Activated CD4-positive, alpha-beta T cell treated with anti-CD3 and anti-CD28 coated beads, Interleukin-2, Interleukin-4, amounts not matched to agents 100 ng/mL and 50 ng/mL, durations not matched to agents 16 hours and 8 hours (primary cell): ENCODE results near the gene C14orf93.

Experiments used
- DNase-seq: peaks from one replicate; pipeline ENCODE4 v3.0.0-alpha.2; 2020; ENCODE audit warnings: low spot score

C14orf93 gene

DNA sequence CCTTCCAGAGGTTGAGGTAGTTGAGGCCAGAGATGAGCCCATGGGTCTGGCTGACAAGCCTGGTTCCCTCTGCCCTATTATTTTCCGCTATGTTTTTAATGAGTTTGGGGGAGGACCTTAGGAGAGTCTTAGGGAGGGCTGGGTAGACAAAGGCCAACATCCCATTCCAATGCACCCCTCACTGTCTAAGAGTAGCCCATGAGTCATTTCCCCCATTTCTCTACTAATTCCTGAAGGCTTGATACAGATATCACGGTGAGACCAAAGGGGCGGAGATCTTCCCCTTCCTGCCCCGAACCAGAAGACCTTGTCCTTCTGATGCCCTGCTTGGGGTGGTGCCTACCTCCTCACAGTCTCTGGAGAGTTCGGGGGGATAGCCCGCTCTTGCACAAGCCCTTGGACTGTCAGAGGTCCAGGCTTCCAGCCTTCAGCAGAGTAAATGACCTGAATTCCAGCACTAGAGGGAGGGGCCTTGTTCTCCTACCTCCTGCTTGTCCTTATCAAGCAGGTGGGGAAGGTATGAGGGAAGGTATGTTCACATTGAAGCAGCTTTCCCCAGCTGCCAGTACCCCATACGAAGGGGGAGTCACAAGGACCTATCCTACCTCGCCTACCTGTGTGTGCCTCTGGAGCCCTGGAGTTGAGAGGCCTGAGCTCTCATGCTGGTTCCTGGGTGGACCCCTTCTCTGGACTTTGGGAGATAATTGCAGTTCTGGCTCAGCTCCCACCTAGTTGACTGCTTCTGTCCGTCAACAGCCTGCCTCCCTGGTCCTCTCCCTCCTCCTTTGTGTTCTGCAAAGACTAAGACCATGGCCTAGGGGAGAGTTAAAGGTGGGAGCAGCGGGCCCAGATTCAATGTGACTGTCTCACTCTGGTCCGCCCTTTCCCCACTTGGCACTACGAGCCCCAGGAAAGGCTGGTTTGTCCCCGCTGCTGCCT is 35.7 kb upstream of the C14orf93 start:
- DNase-seq: no peak

DNA sequence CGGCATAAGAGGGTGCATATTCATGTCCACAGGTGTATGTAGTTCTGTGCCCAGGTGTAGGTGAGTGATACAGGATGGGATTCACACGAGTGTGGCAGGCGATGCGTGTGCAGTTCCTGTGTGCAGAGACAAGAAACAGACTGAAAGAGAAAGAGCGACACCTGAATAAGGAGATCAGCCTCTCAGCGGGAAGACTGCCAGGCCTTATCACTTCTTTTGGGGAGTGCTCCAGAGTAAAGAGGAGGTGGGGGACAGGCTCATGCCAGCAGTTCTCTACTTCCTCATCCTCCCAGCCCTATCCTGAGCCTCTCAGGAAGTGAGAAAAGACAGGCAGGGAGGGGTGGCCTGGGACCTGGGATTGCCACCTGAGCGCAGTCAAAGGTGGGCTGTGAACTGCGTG is 34.9 kb upstream of the C14orf93 start:
- DNase-seq: no peak

DNA sequence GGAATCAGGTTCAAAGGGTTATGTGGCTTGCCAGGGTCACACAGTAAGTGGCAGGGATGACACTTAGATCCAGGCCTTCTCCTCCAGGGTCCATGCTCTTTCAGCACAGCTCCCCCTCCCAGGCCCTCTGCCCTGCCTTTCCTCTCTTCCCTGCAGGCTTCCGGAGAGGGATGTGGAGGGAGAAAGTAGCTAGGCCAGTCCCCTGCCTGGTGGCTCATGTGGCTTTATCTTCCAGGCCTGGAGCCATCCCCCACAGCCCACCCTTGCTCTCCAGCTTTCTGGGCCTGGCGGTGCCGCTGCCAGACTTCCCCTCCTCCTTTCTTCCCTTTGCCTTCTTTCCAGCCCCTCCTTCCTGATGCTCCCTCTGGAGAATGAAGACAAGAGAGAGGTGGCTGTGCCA is 33.8 kb upstream of the C14orf93 start:
- DNase-seq: no peak

DNA sequence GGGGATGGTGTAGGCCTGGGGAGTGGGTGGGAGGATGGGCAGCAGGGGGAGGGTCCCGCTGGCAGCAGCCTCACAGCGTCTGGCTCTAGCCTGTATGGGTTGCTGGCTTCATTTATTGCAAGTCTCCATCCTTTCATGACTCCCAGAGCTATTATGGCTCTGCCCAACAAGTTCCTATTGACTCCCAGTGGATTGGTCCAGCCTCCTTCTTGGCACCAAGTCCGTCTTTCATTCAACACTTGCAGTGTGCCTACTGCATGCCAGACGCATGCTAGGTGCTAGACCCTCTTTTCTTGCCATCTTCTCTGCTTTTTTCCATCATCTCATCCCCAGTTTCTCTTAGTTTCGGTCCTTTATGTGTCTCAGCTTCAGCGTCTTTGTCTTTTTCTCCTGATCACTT is 33.2 kb upstream of the C14orf93 start:
- no peak for DNase-seq

DNA sequence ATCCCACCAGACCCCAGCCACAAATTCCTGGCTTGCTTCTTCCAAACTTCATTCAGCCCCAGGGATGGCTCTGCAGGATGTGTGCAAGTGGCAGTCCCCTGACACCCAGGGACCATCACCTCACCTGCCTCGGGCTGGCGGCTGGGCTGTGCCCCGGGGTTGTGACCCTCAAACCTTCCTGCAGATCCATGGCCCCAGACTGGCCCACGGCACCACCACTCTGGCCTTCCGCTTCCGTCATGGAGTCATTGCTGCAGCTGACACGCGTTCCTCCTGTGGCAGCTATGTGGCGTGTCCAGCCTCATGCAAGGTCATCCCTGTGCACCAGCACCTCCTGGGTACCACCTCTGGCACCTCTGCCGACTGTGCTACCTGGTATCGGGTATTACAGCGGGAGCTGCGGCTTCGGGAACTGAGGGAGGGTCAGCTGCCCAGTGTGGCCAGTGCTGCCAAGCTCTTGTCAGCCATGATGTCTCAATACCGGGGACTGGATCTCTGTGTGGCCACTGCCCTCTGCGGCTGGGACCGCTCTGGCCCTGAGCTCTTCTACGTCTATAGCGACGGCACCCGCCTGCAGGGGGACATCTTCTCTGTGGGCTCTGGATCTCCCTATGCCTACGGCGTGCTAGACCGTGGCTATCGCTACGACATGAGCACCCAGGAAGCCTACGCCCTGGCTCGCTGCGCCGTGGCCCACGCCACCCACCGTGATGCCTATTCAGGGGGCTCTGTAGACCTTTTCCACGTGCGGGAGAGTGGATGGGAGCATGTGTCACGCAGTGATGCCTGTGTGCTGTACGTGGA is 32.4 kb upstream of the C14orf93 start, which contains the start of gene PSMB11:
Gene PSMB11, plus strand, starts transcription at position 51 of the 804 bp plus-strand sequence. Its CDS starts 14 bp downstream, at position 65.
- no peak for DNase-seq

DNA sequence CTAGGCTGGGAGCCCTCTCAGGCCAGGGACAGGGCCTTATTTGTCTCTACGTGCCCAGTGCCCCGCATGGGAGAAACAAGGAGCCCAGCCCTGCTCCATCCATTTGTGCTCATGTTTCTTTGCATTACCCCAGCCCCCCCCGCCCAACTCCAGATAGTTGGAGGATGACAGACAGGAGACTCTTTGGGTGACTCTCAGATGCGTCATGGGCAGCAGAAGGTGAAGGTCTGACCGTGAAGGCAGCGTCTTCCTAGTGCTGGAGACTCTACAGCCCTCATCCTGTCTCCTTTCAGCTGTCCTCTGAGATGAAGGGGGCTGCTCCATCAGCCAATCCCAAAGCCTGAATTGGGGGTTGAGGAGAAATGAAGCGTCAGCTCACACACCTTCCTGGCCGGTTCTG is 31.8 kb upstream of the C14orf93 start:
- no peak for DNase-seq

DNA sequence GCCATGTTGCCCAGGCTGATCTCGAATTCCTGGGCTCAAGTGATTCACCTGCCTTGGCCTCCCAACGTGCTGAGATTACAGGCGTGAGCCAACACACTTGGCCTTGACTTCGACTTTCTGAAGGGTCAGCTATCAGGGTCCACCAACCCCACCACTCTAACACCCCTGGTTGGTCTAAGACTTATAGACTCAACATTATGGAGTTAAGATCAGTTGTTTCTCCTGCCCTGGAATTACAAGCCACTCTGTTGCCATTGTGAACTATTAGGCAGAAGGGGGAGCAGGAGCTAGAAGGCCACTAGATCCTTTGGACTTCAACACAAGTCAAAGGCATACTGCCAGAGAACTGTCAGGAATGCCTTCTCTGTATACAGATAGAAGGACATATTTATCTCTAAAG is 30.2 kb upstream of the C14orf93 start:
- no peak for DNase-seq

DNA sequence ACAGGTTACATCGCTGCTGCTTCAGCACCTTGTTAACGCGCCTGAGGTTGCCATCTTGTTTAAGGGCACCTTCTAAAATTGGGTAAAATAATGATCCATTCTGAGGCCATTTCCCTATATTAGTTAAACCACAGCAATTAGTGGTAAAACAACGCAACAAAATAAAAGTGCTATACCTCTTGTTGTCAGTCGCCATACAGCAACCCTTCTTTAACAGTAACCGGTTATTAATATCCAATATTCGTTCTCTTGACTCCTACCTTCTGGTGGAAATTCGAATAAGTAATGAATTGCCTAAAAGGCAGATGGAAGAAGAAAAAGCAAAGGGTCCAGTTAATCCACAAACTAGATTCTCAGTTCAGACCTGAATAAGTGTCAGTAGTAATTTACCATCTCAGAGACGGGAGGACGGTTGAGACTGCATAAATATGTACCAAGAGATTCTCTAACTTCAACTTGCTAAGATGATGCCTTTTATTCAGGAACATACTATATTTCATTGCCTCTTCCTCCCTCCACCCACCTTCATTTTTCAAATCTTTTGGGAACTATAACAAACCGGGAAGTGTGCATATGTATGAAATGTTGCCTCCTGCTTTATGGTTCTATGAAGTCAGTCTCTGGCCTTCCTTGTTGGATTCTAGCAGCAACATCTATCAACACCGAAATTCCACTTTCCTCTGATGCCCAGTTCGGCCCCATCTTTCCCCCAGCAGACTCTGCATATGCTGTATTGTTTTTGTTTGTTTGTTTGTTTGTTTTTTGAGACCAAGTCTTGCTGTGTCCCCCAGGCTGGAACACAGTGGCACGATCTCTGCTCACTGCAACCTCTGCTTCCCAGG is 25.6 kb upstream of the C14orf93 start:
- no peak for DNase-seq

DNA sequence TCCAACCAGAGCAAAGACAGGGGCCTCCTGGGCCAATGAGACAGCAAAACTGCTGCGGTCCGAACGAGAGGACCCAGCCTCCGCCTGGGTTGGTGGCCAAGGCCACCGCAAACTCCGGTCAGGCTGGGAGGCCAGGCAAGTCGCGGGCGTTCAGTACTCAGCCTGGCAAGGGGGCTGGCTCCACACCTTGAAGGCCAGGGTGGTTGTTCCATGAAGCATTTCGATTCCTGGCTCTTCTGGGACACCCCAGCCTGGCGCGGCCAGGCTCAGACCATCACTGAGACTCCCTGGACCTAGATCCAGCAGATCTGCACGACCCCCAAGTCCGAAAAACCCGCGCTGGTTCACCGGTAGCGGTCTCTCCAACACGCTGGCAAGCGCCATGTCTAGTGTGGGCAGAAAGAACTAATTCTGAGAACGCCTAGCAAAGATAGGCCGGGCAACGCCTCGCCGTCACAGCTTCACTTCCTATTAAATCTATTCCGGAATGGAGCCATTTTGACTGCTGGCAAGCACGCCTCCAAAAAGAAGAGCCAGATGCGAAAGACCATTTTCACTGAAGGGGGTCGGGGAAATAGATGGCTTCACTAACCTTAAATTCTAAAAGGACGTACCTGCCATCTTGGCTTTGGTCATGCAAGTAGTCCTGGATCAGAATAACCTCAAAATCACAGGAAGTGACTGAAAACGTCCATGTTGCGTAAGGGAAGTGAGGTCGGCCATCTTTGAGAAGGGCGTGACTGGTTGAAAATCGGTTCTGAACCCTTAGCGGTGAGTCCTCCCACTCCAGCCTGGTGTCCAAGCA is 24.8 kb upstream of the C14orf93 start, which contains the start of gene PSMB5:
Gene PSMB5, minus strand, starts transcription at position 403 of the 805 bp plus-strand sequence. Its CDS starts 19 bp downstream, at position 384.
- DNase-seq: peak; percentile 95

DNA sequence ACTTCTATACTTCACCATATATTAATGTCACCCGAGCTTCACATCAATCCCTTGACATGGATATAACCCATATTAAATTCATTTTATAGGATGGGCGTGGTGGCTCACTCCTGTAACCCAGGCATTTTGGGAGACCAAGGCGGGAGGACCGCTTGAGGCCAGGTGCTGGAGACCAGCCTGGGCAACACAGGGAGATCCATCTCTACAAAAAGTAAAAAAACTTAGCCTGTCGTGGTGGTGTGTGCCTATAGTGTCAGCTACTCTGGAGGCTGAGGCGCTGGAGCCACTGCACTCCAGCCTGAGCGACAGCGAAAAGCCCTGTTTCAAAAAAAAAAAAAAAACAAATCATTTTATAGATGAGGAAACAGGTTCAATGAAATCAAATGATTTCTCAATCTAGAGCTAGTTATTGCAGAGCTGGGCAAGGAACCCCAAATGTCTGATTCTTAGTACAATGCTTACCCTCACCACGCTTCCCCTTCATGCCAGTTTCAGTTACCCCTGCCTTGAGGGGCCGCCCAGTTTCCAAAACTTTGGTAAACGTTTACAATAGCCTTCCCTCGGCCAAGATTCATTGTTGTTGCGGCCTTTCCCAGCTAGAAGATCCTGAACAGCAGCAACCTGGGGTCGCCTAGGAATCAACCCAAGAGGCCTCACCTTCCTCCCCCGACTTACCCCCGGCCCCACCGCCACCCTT is 24.0 kb upstream of the C14orf93 start:
- no peak for DNase-seq

DNA sequence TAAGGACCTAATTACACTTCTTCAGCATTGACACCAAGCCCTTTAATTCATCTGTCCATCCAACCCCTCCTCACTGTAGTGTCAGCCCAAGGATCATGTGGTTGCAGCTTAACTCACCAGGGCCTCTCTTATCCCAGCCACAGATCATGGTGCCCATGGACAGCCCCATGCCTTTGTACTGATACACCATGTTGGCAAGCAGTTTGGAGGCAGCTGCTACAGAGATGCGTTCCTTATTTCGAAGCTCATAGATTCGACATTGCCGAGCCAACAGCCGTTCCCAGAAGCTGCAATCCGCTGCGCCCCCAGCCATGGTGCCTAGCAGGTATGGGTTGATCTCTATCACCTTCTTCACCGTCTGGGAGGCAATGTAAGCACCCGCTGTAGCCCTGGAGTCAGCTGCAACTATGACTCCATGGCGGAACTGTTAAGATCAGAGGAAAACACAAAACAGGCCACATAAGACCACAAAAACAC is 23.3 kb upstream of the C14orf93 start:
- no peak for DNase-seq

DNA sequence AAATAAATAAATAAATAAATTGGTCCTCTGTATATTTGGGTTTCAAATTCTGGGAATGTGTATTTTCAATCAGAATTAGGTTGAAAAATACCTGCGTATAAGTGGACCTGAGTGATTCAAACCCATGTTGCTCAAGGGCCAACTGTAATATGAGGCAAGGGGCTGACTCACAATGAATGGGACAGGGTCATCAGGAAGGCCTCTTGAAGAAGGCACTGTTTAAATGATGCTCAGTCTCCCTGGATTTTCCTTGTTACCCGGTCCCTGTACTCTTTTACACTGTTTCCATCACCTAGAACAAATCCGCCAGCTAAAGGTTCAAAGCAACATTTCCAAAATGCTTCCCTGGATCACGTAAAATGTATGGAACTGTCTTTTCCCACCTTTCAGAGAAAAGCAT is 21.0 kb upstream of the C14orf93 start:
- no peak for DNase-seq

DNA sequence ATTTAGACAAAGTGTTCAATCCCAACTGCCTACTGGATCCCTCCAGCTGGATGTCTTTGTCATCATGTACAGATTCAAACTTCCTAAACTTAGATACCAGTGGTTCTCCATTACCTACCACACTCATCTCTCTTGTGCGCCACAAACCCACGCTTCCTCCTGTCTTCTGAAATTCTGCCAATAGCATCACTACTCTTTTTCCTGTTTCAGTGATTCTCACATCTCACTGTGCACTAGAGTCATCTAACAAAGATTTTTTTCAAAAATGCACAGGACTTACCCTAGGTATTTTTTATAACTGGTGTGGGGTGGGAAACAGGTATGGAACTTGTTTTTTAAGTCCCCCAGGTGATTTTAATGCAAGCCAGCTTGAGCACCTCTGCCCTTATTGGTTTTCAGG is 18.9 kb upstream of the C14orf93 start:
- DNase-seq: peak; percentile 47

DNA sequence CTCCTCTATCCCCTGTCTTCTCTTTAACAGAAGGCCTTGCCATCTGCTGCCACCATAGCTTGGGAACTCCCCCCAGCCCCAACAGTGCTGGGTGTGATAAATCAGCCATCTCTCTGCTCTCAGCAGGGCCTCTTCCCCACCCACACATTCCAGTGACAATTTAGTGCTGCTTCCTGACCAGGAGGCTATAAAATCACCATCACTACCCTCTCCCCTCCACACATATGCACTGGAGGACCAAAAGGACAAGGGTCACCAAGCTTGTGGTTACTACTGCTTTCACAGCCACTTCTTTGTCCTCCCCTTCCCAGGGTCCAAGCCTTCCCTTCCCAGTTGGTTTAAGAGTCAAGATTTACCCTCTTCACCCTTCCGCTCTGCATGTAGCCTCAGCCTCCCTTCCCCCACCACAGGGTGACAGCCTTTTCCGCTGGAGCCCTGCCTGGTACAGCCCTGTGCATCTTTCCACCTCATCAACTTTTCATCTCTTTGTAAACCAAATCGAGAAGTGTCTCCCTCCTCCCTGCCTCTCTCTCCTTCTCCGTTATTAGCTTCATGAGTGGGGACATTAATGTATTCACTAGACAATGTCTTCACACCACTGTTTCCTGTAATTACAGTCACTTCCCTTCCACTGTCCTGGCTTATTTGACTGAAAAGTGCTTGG is 15.3 kb upstream of the C14orf93 start:
- DNase-seq: no peak

DNA sequence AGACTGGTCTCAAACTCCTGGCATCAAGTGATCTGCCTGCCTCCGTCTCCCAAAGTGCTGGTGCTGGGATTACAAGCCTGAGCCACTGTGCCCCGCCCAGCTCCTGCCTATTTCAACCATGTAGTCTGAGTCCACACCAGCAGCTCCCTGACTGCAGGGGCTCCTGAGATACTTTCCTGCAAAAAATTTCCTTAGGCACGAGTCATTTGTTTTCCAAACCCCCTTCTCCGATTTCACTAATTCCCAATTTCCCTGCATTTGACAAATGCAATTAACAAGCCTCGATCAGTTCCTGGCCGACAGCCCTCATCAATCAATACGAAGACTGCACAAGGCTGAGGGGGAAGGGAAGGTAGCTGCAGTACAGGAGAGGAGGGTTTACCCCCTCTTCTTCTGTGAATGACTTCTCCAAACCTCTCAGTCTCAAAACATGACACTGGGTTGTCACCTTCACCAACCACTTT is 14.7 kb upstream of the C14orf93 start:
- no peak for DNase-seq

DNA sequence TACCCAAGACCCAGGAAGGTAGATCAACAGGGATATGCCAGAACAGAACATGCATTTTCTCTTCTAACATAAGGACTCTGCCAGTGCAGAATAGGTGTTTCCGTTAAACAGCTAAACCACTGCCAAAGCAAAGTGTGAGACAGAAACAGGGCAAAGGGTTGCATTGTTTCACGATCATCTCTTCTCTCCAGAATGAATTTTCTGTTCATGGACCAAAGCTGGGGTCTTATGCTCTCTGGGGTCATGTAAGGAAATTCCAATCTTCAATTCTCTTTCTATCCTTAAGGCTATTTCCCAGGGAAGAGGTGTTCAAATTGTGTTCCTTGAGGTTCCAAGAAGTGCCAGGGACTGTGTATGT is 13.8 kb upstream of the C14orf93 start:
- no peak for DNase-seq

DNA sequence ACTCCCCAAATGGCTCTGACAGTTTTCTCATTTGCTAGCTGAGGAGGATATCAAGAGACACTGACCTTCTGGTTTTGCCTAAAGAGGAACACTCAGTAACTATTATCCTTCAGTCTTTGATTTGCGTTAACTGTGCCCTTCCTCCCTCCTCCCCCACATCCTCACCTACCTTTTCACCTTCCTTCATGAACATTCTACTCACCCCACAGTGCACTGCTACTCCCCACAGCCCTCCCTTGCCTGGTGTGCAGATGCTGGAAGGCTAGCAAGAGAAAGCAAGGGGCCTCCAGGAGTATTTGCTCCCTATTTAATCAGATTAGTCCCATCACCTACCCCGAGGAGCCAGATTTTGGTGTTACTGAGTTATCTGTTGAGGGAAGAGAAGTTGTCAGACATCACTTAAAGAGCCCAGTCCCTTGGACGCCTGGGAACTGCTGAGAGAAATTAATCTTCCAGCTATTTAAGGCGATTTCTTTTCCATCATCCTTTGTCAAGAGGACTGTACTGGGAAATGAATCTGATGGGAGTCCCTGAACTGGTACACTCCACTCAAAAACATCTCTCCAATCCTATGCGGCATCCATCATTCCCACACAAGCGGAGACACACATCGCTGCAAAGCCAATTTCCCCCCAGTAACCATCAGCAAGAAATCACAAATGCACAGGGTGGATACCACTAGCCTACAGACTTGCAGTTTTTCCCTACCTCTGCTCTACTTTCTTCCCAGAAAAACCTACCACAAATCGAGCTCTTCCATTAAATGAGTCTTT is 13.3 kb upstream of the C14orf93 start:
- no peak for DNase-seq

DNA sequence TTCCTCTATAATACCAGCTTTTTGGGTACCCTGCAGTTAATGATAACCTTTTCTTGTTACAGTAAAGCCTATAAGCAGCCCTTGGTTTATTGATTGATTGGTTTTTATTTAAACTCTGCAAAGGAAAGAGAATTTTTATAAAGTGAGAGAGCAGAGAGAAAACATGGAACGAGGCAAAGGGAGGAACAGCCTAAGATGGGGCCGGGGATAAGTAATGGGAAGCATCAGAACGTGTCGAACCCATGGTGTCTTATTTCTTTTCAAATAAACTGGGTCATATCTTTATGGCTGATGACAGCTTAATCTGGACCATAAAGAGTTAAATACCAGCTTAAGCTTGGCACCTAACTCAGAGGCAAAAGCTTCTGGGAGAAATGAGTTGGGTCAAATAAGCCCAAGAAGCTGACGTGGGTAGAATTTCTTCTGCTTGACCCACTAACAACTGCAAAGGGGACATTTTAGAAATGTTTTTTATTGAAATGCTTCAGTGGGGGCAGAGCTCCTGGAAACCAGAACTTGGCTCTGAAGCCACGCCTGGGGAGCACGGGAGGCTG is 12.0 kb upstream of the C14orf93 start:
- DNase-seq: no peak

DNA sequence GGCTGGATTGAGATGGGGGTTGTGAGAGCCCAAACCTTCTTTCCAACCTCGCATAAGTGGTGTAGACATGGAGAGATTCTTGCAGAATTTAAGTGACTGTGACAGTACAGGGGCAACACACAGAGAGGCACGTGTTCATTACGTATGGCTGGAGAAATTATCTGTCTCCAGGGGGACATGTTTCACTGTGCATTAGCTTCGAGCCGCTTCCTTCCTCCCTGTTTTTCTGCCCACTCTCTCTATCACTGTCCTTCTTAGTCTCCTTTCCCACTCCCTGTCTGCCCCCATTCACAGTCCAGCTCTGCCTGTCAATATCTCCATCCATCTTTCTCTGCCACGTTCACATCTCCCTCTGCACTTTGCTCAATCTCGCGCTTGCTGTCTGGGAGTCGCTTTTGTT is 11.5 kb upstream of the C14orf93 start:
- no peak for DNase-seq
